CMK (cell line): Measurements from ENCODE around the gene DPP6.
A peak's percentile ranks its signal among the peaks of the same experiment; 100 is the strongest.
"Not testable (repeated sequence)": the region's sequence is repeated elsewhere in the genome, so short reads cannot be mapped to it uniquely, and the experiment has no call there.

Experiments
- DNase-seq: peaks from one replicate; pipeline ENCODE4 v3.0.0-alpha.2; 2010; ENCODE audit warnings: low read depth

DPP6 gene

GRCh38 chr7:154910977-154911376, 858.8 kb downstream of the DPP6 start:
- DNase-seq = no peak

- no peak for DNase-seq
These were observed 859.2 kb downstream of the DPP6 start for GRCh38 chr7:154911411-154911810.

DNA sequence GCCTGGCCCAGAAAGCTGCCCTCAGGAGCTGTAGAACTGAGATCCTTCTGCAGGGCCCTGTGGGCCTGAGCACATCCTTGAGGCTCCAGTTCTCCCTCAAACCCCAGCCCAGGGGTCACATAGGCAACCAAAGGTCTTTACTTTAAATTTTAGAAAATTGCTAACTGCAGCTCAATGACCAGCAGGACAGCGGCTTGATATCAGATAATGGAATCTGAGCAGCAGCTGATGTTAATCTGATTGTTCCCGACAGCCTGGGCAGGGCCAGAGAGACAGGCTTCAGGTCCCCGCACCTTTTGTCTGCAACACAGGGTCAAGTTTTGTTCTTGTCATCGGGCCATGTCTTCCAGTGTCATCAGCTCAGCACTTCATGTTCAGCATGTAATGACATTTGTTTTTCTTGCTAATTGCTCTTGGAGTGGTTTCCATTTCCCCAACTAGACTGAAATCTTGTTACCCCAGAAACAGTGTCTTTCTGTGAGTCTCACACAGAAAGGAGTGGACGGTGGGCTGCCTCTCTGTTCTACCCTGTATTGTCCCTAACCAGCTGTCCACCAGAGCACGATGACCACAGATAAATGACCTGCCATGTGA, 859.8 kb downstream of the DPP6 start:
- no peak for DNase-seq

DNA sequence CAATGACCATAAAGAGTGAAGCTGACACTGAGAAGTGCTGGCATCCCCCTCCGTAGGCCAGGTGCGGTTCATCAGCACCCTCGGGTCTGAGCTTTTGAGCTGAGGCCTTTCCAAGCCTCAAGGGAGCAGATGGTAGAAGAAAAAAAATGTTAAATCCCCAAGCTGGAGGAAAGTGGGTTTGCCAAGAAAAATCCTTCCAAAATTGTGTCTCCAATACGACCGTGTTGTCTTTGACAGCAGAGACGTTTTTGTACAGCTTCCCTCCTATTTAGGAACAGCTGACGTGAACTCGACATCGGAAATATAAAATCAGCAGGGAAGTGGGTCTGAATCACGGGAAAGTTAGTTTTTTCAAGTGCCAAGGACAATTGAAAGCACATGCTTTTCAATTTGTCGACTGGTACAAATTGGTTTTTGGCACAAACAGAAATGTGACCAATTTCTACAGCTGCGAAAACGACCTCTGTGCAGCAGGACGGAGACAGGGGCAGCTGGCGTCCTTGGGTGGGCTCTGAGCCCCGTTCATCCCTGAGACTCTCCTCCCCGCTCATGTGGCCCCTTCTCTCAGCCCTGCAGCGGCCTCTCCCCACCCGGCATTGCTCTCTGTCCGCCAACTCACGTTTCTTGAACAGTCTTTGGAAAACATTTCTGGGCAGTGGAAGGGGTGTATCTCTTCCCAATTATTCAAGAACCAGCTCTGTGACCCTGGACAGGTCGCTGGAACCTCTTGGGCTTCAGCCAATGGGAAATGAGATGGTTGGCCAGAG, 860.9 kb downstream of the DPP6 start:
- no peak for DNase-seq

DNA sequence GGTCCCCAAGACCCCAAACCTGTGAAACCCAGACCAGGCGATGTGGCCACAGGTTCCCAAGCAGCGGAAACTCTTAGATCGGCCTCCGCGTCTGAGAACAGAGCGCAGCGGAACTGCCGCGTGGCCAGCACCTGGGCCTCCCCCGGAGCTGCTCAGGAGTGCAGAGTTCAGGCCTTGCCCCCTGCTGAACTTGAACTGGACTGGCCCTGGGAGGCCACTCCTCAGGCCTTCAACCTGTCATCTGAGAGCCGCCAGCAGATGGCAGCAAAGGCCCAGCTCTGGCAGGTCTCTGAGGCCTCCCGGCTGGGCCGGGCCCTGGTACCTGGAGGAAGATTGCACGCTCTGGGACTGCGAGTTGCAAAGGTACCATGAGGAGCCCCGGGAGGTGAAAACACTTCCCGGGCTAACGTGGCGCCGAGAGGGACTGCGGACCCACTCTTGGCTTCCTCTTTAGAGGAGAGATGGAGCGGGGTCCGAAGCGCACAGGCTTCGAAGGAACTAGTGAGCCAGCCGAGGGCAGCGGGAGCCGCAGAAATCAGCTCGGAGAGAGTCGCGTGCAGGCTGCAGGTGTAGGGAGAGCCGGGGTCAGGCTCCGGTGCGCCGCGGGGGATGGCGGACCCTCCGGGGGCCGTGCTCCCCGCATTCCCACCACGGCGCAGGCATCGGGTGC, 861.6 kb downstream of the DPP6 start:
- peak; percentile 36 for DNase-seq

- no peak for DNase-seq
These were observed 862.3 kb downstream of the DPP6 start for GRCh38 chr7:154914308-154914995.

GRCh38 chr7:154914996-154915380, 862.8 kb downstream of the DPP6 start:
- DNase-seq = no peak

DNA sequence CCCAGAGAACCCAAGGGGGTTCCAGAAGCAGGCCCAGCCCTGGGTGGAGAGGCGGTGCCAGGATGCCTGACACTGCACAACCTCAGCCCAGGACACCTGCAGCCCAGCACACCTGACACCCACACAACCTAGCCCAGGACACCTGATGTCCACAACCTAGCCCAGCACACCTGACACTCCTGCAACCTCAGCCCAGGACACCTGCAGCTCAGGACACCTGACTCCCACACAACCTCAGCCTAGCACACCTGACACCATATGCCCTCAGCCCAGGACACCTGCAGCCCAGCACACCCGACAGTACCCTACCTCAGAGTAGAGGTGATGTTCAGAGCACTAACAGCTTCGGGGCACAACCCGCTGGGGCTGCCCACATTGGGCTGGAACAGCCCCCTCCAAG, 863.4 kb downstream of the DPP6 start:
- no peak for DNase-seq

GRCh38 chr7:154916381-154916780, 864.2 kb downstream of the DPP6 start:
- no peak for DNase-seq

DNA sequence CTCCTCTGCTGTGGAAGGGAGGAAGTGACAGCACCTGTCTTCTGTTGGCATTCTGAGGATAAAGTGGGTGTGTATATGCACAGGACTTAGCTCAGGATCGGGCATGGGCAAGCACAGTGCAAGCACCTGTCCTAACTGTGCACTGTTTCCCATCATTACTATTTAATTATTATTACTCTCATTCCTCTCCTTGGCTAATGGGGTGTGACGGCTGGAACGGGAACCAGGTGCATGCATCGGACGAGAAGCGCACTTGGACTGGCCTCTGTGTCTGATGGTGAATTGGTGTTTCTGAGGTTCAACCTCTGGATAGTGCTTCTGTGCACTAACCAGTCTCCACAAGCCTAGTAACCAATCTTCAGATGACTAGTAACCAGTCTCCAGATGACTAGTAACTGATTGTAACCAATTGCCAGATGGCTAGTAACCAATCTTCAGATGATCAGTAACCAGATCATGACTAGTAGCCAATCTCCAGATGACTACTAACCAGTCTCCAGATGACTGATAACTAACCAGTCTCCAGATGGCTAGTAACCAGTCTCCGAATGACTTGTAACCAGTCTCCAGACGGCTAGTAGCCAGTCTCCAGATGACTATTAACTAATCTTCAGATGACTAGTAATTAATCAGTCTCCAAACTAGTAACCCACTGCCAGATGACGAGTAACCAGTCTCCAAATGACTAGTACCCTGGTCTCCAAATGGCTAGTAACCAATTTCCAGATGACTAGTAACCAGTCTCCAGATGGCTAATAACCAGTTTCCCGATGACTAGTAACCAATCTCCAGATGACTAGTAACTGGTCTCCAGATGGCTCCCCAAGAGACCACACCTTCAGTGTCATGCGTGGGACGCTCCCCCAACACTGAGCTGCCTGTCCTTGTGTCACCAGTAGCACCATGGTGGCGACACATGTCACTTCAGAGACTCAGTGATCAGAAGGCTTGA, 864.9 kb downstream of the DPP6 start:
- DNase-seq = no peak

- no peak for DNase-seq
These were observed 865.6 kb downstream of the DPP6 start for GRCh38 chr7:154917808-154918160.

DNA sequence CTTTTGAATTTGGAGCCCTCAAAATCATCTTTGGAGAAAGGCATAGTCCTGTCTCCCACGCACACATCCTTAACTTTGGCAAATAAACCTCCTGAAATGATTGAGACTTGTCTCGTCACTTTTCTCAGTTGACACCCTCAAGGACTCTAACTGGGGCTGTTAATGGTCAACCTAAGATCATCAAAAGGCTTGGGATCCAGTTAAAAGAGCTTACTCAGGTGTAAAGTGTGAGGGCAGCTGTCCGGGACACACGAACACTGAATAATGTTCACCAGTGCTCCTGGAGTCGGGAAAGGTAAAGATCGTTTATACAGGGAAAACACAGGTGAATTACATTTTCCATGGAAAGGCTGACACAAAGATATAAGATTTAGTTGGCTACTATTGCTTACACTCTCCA, 866.1 kb downstream of the DPP6 start:
- no peak for DNase-seq

DNA sequence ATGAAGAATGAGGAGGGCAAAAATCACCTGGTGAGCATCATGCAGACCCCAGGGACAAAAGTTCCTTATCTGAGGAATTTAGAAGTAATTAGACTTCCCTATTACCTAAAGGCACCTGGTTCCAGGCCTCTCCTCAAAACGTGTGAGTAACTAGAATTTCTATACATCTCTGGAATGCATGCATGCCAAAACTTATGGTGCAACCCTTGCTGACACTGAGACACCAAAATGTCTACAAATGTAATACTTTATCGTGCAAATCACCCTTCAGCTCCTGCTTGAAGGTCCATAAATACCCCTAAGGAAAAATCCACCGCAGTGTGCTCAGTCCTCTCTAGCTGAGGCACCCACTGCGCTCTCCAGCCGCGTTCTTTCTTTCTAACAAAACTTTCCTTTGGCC, 866.5 kb downstream of the DPP6 start:
- no peak for DNase-seq

DNA sequence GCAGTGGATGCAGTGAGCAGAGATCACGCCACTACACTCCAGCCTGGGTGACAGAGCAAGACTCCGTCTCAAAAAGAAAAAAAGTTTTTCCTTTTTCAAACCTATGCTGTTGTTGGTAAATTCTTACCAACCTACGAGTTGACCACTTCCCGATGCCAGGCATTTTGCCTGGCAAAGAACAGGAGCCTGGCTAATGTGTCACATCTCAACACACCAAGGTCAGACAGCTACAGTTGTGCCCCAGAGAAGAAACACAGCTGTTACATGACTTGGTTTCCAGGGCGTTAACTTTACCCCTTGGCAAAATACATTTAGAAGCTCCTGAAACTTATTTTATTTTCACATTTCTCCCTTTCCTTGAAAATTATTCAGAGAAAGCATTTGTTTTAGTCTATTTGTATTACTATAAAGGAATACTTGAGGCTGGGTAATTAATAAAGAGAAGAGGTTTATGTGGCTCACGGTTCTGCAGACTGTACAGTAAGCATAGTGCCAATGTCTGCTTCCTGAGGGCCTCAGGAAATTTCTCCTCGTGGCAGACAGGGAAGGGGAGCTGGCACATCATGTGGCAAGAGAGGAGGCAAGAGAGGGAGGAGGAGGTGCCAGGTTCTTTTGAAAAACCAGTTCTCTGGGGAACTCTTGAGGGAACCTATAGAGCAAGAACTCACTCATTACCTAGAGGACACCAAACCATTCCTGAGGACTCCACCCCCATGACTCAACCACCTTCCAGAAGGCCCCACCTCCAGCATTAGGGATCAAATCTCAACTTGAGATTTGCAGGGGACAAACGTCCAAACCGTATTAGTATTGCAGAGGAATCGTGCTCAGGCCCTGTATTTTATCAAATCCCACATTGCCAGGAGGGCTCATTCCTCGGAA, 867.4 kb downstream of the DPP6 start:
- DNase-seq = no peak

DNA sequence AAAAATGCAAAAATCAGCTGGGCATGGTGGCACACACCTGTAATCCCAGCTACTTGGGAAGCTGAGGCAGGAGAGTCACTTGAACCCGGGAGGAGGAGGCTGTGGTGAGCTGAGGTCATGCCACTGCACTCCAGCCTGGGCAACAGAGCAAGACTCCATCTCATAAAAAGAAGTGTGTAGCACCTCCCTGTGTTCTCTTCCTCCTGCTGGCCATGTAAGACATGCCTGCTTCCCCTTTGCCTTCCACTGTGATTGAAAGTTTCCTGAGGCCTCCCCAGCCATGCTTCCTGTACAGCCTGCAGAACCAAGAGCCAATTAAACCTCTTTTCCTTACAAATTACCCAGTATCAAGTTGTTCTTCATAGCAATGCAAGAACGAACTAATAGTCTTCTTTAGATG, 870.3 kb downstream of the DPP6 start:
- DNase-seq = not testable (repeated sequence)

GRCh38 chr7:154927624-154928125, 875.5 kb downstream of the DPP6 start:
- DNase-seq = peak; percentile 49

DNA sequence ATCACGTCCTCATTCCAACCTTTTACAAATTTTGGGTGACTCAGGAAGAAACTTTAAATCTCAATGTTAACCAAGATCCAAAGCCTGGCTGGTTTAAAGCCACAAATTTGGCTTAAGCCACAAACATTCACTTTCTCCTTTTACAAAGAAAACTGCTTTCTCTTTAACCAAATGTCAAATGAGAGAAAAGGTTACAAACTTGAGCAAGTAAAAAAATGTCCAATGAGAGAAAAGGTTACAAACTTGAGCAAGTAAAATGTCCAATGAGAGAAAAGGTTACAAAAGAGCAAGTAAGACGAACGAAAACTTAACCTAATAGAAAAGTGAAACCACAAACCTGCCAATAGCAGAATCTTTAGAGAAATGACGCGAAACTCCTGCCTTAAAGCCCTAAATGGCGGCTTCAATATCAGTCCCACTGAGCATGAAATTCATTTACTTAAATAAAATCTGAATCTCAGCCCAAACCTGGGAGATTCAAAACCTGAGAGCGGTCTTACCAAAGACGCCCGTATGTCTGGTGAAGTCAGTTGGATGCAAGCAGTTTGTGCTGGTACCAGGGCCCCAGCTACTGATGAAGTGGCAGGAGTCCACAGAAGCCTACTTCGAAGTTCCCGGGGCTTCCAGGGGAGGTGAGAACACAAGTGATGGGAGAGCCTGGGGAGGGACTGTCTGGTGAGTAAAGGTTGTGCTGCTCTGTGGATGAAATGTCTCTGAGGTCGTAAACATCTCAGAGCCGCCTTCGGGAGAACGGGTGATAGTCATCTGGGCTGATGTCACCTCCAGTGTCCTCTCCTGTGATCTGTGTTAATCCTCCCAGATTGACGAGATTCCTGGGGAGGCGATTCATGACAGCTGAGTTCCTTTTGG, 876.2 kb downstream of the DPP6 start:
- peak; percentile 56 for DNase-seq

DNA sequence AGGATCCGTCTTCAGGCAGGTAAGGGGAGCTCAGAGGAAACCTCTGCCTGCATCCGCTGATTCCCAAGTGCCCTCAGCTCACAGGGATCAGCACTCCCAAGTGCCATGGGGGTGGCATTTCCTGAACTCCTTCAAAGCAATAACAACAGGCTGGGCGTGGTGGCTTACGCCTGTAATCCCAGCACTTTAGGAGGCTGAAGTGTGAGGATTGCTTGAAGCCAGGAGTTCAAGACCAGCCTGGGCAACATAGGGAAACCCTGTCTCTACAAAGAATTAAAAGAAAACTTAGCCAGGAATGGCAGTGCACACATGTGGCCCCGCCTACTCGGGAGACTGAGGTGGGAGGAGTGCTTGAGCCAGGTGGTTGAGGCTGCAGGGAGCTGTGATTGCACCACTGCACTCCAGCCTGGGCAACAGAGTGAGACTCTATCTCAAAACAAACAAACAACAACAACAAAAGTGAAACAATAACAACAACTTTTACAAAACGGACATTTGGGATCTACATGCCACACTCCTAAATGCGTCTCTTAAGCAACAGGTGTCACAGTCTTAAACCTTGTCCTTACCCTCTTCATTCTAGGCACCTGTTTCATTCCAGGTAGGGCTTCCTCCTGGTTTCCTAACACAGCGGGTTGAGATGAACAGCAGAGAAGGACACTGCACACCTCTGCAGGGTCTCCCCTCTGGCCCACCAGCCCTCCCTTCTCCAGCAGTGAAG, 877.0 kb downstream of the DPP6 start:
- DNase-seq = no peak

DNA sequence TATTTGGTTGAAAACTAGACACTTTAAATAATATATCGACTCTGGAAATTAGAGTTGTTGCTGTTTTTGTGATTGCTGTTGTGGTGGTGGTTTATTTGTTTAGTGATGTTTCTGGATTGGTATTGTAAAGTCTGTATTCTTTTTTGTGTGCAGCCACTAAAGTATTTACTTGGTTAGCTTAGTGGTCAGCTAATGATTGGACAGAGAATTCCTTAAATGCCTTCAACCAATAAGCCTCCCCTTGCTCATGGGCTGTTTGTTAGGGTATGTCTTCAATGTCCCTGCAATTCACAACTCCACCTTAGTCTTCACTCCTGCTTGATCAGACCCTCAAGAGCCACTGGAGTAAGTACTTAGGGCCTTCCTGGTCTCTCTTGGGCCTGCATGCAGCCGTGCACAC, 879.7 kb downstream of the DPP6 start:
- no peak for DNase-seq
